IMR-90 (cell line): Measurements from ENCODE around the gene COL5A1. TPM values are rescaled to one million over a fixed set of nuclear protein-coding genes. Genes with fewer than 3 reads are reported as not detected.
A peak's percentile ranks its signal among the peaks of the same experiment; 100 is the strongest.

Experiments used
- ATAC-seq: fragments of 200-7000 bp; cut with Tn5 transposase; 2 replicates; pipeline ENCODE4 v1.9.1; 2020; ENCODE audit warnings: low read depth, mild to moderate bottlenecking, moderate library complexity
- BruUV-seq: library from RNA; stranded (reverse); fragments of 400-500 nt; replicated peaks from 2 replicates; lab custom pipeline; 2021; lab: Mats Ljungman, UMichigan
- CTCF ChIA-PET: fragments of 300-600 bp; formaldehyde crosslinking; extraction: SDS; loops from one replicate; lab custom pipeline; 2021; ENCODE audit warnings: antibody characterized with exemption; lab: Yijun Ruan, JAX
- POLR2A ChIA-PET: fragments of 300-600 bp; sonication (Branson Sonifier 250); formaldehyde crosslinking; loops from one replicate; lab custom pipeline; 2022; ENCODE audit warnings: antibody characterized with exemption; ENCODE audit not compliant: unreplicated experiment; lab: Charles Lee
- DNase-seq: peaks from one replicate; pipeline ENCODE4 v3.0.0; 2013
- H2AFZ ChIP-seq: replicated peaks from 2 replicates; pipeline ENCODE3; 2013; ENCODE audit warnings: low read length, mild to moderate bottlenecking; ENCODE audit not compliant: poor library complexity
- H2AK5ac ChIP-seq: 2 replicates; pipeline ENCODE4 v1.6.1; 2013; ENCODE audit warnings: low read depth, low read length, inconsistent platforms
- H2AK9ac ChIP-seq: replicated peaks from 2 replicates; pipeline ENCODE3; 2013; ENCODE audit warnings: mild to moderate bottlenecking, low read depth, low read length, moderate library complexity; ENCODE audit not compliant: poor library complexity
- H2BK120ac ChIP-seq: 2 replicates; pipeline ENCODE4 v1.6.1; 2013; ENCODE audit warnings: low read depth, low read length, inconsistent platforms
- H2BK15ac ChIP-seq: 3 replicates; pipeline ENCODE4 v1.6.1; 2013; ENCODE audit warnings: low read depth, low read length, inconsistent platforms
- H2BK20ac ChIP-seq: 2 replicates; pipeline ENCODE4 v1.6.1; 2013; ENCODE audit warnings: low read depth, mild to moderate bottlenecking, inconsistent platforms, low read length, moderate library complexity
- H2BK5ac ChIP-seq: 2 replicates; pipeline ENCODE4 v1.6.1; 2013; ENCODE audit warnings: mild to moderate bottlenecking, low read depth, low read length, inconsistent platforms; ENCODE audit not compliant: poor library complexity, severe bottlenecking
- H3K14ac ChIP-seq: replicated peaks from 2 replicates; pipeline ENCODE4 v1.6.1; 2013; ENCODE audit warnings: low read depth, low read length, inconsistent platforms
- H3K18ac ChIP-seq: 2 replicates; pipeline ENCODE4 v1.6.1; 2013; ENCODE audit warnings: low read depth, low read length, control low read depth
- H3K23ac ChIP-seq: 2 replicates; pipeline ENCODE4 v1.6.1; 2013; ENCODE audit warnings: low read depth, low read length, inconsistent platforms
- H3K27ac ChIP-seq: 2 replicates; pipeline ENCODE4 v1.5.1; 2013; ENCODE audit warnings: mild to moderate bottlenecking, control low read depth, low read length; ENCODE audit not compliant: insufficient read depth
- H3K27me3 ChIP-seq: 2 replicates; pipeline ENCODE4 v1.6.1; 2013; ENCODE audit warnings: low read length; ENCODE audit not compliant: control insufficient read depth, insufficient read depth
- H3K36me3 ChIP-seq: 2 replicates; pipeline ENCODE4 v1.6.1; 2013; ENCODE audit warnings: low read length, mixed read lengths; ENCODE audit not compliant: control insufficient read depth, insufficient read depth
- H3K4ac ChIP-seq: 2 replicates; pipeline ENCODE4 v1.6.1; 2013; ENCODE audit warnings: low read depth, low read length, inconsistent platforms
- H3K4me1 ChIP-seq: 2 replicates; pipeline ENCODE4 v1.6.1; 2013; ENCODE audit warnings: low read length, mixed read lengths; ENCODE audit not compliant: control insufficient read depth, insufficient read depth
- H3K4me2 ChIP-seq: 2 replicates; pipeline ENCODE4 v1.6.1; 2013; ENCODE audit warnings: low read depth, mild to moderate bottlenecking, control low read depth, low read length, moderate library complexity
- H3K4me3 ChIP-seq: 2 replicates; pipeline ENCODE4 v1.5.1; 2013; ENCODE audit warnings: low read depth, mild to moderate bottlenecking, control low read depth, low read length, moderate library complexity; ENCODE audit not compliant: insufficient read depth
- H3K56ac ChIP-seq: 2 replicates; pipeline ENCODE4 v1.6.1; 2013; ENCODE audit warnings: low read length, inconsistent platforms; ENCODE audit not compliant: insufficient read depth; ENCODE audit errors: extremely low read depth
- H3K79me1 ChIP-seq, 2 experiments: 2 replicates each; pipeline ENCODE4 v1.6.1; 2013; ENCODE audit warnings: low read length in 2 of 2, inconsistent platforms in 1 of 2, low read depth in 1 of 2
- H3K9ac ChIP-seq: 2 replicates; pipeline ENCODE4 v1.6.1; 2013; ENCODE audit warnings: low read depth, low read length, control low read depth
- H3K9me1 ChIP-seq: 2 replicates; pipeline ENCODE4 v1.6.1; 2013; ENCODE audit warnings: low read length, inconsistent platforms; ENCODE audit not compliant: insufficient read depth
- H3K9me3 ChIP-seq: 2 replicates; pipeline ENCODE4 v1.6.1; 2013; ENCODE audit warnings: low read length; ENCODE audit not compliant: control insufficient read depth, insufficient read depth
- H4K20me1 ChIP-seq: 2 replicates; pipeline ENCODE4 v1.6.1; 2013; ENCODE audit warnings: low read length, inconsistent platforms; ENCODE audit not compliant: insufficient read depth
- H4K5ac ChIP-seq: 2 replicates; pipeline ENCODE4 v1.6.1; 2013; ENCODE audit warnings: mild to moderate bottlenecking, low read depth, low read length, control low read depth
- H4K8ac ChIP-seq, 2 experiments: 2 replicates each; pipeline ENCODE4 v1.6.1; 2013; ENCODE audit warnings: low read depth in 2 of 2, low read length in 2 of 2, control low read depth in 1 of 2, inconsistent platforms in 1 of 2
- H4K91ac ChIP-seq: 2 replicates; pipeline ENCODE4 v1.6.1; 2013; ENCODE audit warnings: low read depth, low read length, inconsistent platforms; ENCODE audit not compliant: insufficient read depth
- BHLHE40 ChIP-seq: fragments of 150-350 bp; IDR thresholded peaks from 2 replicates; pipeline ENCODE4 v1.6.1; 2016; ENCODE audit warnings: mild to moderate bottlenecking, low read depth, low read length
- CEBPB ChIP-seq: IDR thresholded peaks from 2 replicates; pipeline ENCODE4 v1.6.1; 2012; ENCODE audit warnings: low read depth, low read length, improper control_type of control experiment
- CHD1 ChIP-seq: IDR thresholded peaks from 2 replicates; pipeline ENCODE4 v1.6.1; 2012; ENCODE audit warnings: low read depth, low read length, improper control_type of control experiment
- FOS ChIP-seq: fragments of 150-350 bp; IDR thresholded peaks from 2 replicates; pipeline ENCODE4 v1.6.1; 2016; ENCODE audit warnings: low read depth, low read length
- MAFK ChIP-seq: IDR thresholded peaks from 2 replicates; pipeline ENCODE4 v1.6.1; 2012; ENCODE audit warnings: low read depth, low read length, improper control_type of control experiment
- MAZ ChIP-seq: IDR thresholded peaks from 2 replicates; pipeline ENCODE4 v1.6.1; 2012; ENCODE audit warnings: low read depth, mild to moderate bottlenecking, low read length, improper control_type of control experiment, moderate library complexity, borderline replicate concordance
- MXI1 ChIP-seq: IDR thresholded peaks from 2 replicates; pipeline ENCODE4 v1.6.1; 2012; ENCODE audit warnings: low read depth, mild to moderate bottlenecking, low read length, moderate library complexity, borderline replicate concordance
- POLR2A ChIP-seq: IDR thresholded peaks from 2 replicates; pipeline ENCODE4 v1.6.1; 2012; ENCODE audit warnings: mild to moderate bottlenecking, low read depth, low read length
- RAD21 ChIP-seq: IDR thresholded peaks from 2 replicates; pipeline ENCODE4 v1.6.1; 2012; ENCODE audit warnings: low read length, improper control_type of control experiment
- RCOR1 ChIP-seq: IDR thresholded peaks from 2 replicates; pipeline ENCODE4 v1.6.1; 2012; ENCODE audit warnings: mild to moderate bottlenecking, low read length, improper control_type of control experiment; ENCODE audit not compliant: insufficient replicate concordance
- RFX5 ChIP-seq: IDR thresholded peaks from 2 replicates; pipeline ENCODE4 v1.8.0; 2012; ENCODE audit warnings: low read depth, mild to moderate bottlenecking, low read length, moderate library complexity
- SMC3 ChIP-seq: fragments of 150-350 bp; IDR thresholded peaks from 2 replicates; pipeline ENCODE4 v1.6.1; 2016; ENCODE audit warnings: low read depth, mild to moderate bottlenecking, antibody characterized with exemption, low read length, moderate library complexity
- WGBS, 2 experiments: methylation state at CpG; one replicate each; pipeline versions ENCODE4 v1.1.5 to v1.1.7; 2013; ENCODE audit warnings: missing lambda C conversion rate in 2 of 2; ENCODE audit not compliant: insufficient read length in 1 of 2; ENCODE audit errors: extremely low coverage in 2 of 2; 5-methylcytosine and 5-hydroxymethylcytosine counted together
- dilution Hi-C: fragments of 300-500 bp; cut with HindIII; formaldehyde crosslinking; loops from one replicate; pipeline ENCODE4 v1.14.3; 2018; ENCODE audit warnings: low sequenced_read_pairs; ENCODE audit not compliant: unreplicated experiment
- in situ Hi-C: fragments of 300-500 bp; cut with MboI; formaldehyde crosslinking; loops from 3 replicates; pipeline ENCODE4 v1.14.3; 2019; ENCODE audit warnings: low sequenced_read_pairs, inconsistent platforms, mixed read lengths
- intact Hi-C: fragments of 100-400 bp; cut with micrococcal nuclease; formaldehyde crosslinking; loops from 2 replicates; pipeline ENCODE4 v1.10.0; 2022
- polyA plus RNA-seq, 3 experiments: library from polyadenylated mRNA; depleted of rRNA; stranded (reverse); fragments of >200 nt; gene quantifications; 2 replicates each; pipeline ENCODE4 v1.2.3, GENCODE V29; 2012; ENCODE audit warnings: low replicate concordance in 1 of 3
- total RNA-seq: library from RNA; depleted of rRNA; stranded (reverse); fragments of >200 nt; gene quantifications from 2 replicates; pipeline ENCODE4 v1.2.3, GENCODE V29; 2012
- TF ChIP-seq, protein P1 (sequence below): conservative IDR thresholded peaks from 2 replicates; pipeline ENCODE4 v1.5.1; 2012; ENCODE audit warnings: mild to moderate bottlenecking, low read depth, low read length, improper control_type of control experiment
- TF ChIP-seq, protein P2 (sequence below): fragments of 150-350 bp; IDR thresholded peaks from 2 replicates; pipeline ENCODE4 v1.6.1; 2016; ENCODE audit warnings: low read depth, mild to moderate bottlenecking, low read length, moderate library complexity, borderline replicate concordance

COL5A1 gene
- total and polyA plus RNA-seq, 2 of the 4 experiments (the other 2 are of a cell fraction), result 19.2 to 173 TPM

DNA sequence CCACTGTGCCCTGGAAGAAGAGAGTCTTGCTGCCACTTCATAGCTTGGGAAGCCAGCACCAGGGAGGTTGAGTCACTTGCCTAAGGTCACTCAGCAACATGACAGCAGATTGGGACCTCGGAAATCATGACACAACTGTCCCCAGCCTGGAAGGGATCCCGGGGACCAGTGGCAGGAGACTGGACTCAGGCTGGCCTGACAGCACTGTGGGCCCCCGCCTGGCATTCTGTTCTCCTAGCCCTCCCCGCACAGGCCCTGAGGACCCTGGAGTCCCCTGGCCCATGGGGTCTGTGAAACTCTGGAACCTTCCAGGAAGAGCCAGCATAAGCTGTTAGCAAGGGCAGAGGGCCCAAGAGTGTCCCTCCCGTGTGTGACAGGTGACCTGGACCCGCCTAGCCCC lies 64.9 kb downstream of the COL5A1 start:
- Histone ChIP-seq H3K27me3 (no peaks in the 10 kb centered on the region), H3K79me1 (peaks cover 8 to 90% of the 10 kb centered on the region in 2 experiments), H3K56ac (no peak overlapping the region), H2AFZ (peak overlapping the region; percentile 62), H2BK120ac (no peak overlapping the region), H3K27ac (peak overlapping the region; percentile 28), H4K91ac (no peak overlapping the region; the same call in 1 of the 2 replicates), H3K9me1 (peaks cover 7% of the 10 kb centered on the region), H3K9ac (no peak overlapping the region), H3K36me3 (peaks cover 74% of the 10 kb centered on the region), H2AK9ac (peak overlapping the region; percentile 84), H2BK15ac (no peak overlapping the region), H2BK5ac (peak overlapping the region; percentile 16), H3K9me3 (no peaks in the 10 kb centered on the region), H3K23ac (0 out of 2 replicates have a peak overlapping the region, but pooled peaks have one; percentile 32), H3K4me2 (no peak overlapping the region), H4K8ac (no peak overlapping the region), H2AK5ac (0 out of 2 replicates have a peak overlapping the region, but pooled peaks have one; percentile 4), H2BK20ac (no peak overlapping the region), H3K18ac (no peak overlapping the region), H3K4me1 (peaks cover 24% of the 10 kb centered on the region), H4K20me1 (peaks cover 92% of the 10 kb centered on the region), H3K14ac (no peak overlapping the region; the same call in 1 of the 2 replicates), H4K5ac (no peak overlapping the region), H3K4me3 (no peak overlapping the region), H3K4ac (no peak overlapping the region)
- whole genome bisulfite sequencing, 2 experiments, result 13% methylated on average over 1 of the region's 6 CpGs; no CpG with 5 or more reads in 1 of the 2 experiments
- ATAC-seq (peak; percentile 8; the same call in 1 of the 2 replicates), DNase-seq (peak; percentile 28)
- CTCF ChIA-PET, result no interaction called here
- no TSS peak for BruUV-seq
- intact Hi-C loops, result loop anchor here (2.0 kb wide), 1 partner anchor 32 kb away; no protein-coding TSS in a partner anchor
- POLR2A ChIA-PET, result interaction anchor here (0.5 kb wide), 1 partner anchor 507 kb away, joined by 4 read pairs; no protein-coding TSS in a partner anchor
- dilution Hi-C loops, result no loop called here
- in situ Hi-C loops, result no loop called here
- no peak for TF ChIP-seq MAZ
- no peak for TF ChIP-seq POLR2A
- TF ChIP-seq RAD21, result no peak
- no peak for TF ChIP-seq FOS
- no peak for TF ChIP-seq RFX5
- TF ChIP-seq, protein P1, sequence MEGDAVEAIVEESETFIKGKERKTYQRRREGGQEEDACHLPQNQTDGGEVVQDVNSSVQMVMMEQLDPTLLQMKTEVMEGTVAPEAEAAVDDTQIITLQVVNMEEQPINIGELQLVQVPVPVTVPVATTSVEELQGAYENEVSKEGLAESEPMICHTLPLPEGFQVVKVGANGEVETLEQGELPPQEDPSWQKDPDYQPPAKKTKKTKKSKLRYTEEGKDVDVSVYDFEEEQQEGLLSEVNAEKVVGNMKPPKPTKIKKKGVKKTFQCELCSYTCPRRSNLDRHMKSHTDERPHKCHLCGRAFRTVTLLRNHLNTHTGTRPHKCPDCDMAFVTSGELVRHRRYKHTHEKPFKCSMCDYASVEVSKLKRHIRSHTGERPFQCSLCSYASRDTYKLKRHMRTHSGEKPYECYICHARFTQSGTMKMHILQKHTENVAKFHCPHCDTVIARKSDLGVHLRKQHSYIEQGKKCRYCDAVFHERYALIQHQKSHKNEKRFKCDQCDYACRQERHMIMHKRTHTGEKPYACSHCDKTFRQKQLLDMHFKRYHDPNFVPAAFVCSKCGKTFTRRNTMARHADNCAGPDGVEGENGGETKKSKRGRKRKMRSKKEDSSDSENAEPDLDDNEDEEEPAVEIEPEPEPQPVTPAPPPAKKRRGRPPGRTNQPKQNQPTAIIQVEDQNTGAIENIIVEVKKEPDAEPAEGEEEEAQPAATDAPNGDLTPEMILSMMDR, result no peak
- TF ChIP-seq, protein P2, sequence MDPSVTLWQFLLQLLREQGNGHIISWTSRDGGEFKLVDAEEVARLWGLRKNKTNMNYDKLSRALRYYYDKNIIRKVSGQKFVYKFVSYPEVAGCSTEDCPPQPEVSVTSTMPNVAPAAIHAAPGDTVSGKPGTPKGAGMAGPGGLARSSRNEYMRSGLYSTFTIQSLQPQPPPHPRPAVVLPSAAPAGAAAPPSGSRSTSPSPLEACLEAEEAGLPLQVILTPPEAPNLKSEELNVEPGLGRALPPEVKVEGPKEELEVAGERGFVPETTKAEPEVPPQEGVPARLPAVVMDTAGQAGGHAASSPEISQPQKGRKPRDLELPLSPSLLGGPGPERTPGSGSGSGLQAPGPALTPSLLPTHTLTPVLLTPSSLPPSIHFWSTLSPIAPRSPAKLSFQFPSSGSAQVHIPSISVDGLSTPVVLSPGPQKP, result no peak
- TF ChIP-seq CHD1, result no peak
- TF ChIP-seq BHLHE40, result no peak
- TF ChIP-seq RCOR1, result no peak
- TF ChIP-seq SMC3, result no peak
- no peak for TF ChIP-seq MAFK
- no peak for TF ChIP-seq CEBPB
- TF ChIP-seq MXI1, result no peak
